Fibroblast of pulmonary artery (primary cell): Measurements from ENCODE around the gene NUDT9.
"Not testable (repeated sequence)": the region's sequence is repeated elsewhere in the genome, so short reads cannot be mapped to it uniquely, and the experiment has no call there.

Source experiments
- DNase-seq: peaks from one replicate; pipeline ENCODE4 v3.0.0-alpha.2; 2010; ENCODE audit warnings: low read depth
- H3K4me3 ChIP-seq: replicated peaks from 2 replicates; pipeline ENCODE4 v1.5.1; 2011; ENCODE audit warnings: low read depth, mild to moderate bottlenecking, control low read depth, low read length, moderate library complexity
- CTCF ChIP-seq: IDR thresholded peaks from 2 replicates; pipeline ENCODE4 v1.5.1; 2011; ENCODE audit warnings: mild to moderate bottlenecking, control low read depth, low read length, inconsistent platforms; ENCODE audit errors: missing control alignments

The NUDT9 gene

GRCh38 chr4:87491436-87491835 is 69.1 kb downstream of the NUDT9 start:
- DNase-seq, result no peak
- TF ChIP-seq CTCF, result no peak

GRCh38 chr4:87491851-87492250 is 69.5 kb downstream of the NUDT9 start:
- peak; percentile 64 for DNase-seq
- not testable (repeated sequence) for H3K4me3 ChIP-seq

More at GRCh38 chr4:87491436-87491835, 69.1 kb downstream of the NUDT9 start:
- no peak overlapping the region for H3K4me3 ChIP-seq

GRCh38 chr4:87493115-87493514 is 70.7 kb downstream of the NUDT9 start:
- H3K4me3 ChIP-seq, result no peak overlapping the region
- no peak for TF ChIP-seq CTCF
- no peak for DNase-seq

GRCh38 chr4:87497159-87497558 is 74.8 kb downstream of the NUDT9 start:
- no peak overlapping the region for H3K4me3 ChIP-seq
- peak; percentile 39 for TF ChIP-seq CTCF
- DNase-seq, result no peak

- no peak for DNase-seq
- H3K4me3 ChIP-seq, result no peak overlapping the region
- TF ChIP-seq CTCF, result no peak
These were observed 75.2 kb downstream of the NUDT9 start for GRCh38 chr4:87497578-87497977.

GRCh38 chr4:87498446-87498900 is 76.1 kb downstream of the NUDT9 start:
- TF ChIP-seq CTCF, result no peak
- no peak overlapping the region for H3K4me3 ChIP-seq
- DNase-seq, result no peak

GRCh38 chr4:87499403-87500091 is 77.2 kb downstream of the NUDT9 start:
- H3K4me3 ChIP-seq, result no peak overlapping the region
- no peak for TF ChIP-seq CTCF
- no peak for DNase-seq
